ENCODE results near the gene ZNF32.

DNA sequence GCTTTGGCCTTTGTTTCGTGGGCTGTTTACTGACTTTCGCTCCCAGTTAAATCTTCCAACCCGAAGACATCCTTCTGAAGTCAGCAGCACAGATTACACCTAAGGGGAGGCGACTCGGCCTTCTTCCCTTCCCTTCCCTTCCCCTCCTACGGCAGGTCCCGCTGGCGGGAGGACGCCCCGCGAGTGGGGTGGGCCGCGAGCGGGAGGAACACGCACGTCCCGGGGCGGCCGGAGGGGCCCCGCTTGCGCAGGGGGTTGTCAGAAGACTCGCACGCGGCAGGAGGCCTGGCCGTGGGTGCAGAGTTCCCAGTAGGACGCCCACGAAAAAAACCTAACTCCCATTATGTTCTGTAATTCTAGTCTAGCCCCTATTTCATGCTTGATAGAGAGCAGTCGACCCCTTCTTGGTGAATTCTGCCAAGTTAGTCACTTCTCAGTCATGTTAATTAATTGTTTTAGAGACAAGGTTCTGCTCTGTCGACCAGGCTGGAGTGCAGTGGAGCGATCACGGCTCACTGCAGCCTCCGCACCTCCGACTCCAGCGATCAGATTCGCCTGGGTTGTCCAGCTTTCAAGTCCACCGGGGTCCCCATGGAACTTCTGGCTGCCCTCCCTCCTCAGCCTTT lies 19.2 kb upstream of the ZNF32 start:
- no peak for TF ChIP-seq CTCF (IDR thresholded peaks at IDR 0.05; ENCODE audit: insufficient read depth, low read length, poor library complexity, severe bottlenecking)
- no peak for TF ChIP-seq EZH2phosphoT487 (conservative IDR thresholded peaks at IDR 0.05; ENCODE audit: low read length)
